ENCODE results near the gene PCDHAC2.

PCDHAC2 gene

GRCh38 chr5:140989254-140990020, 23.2 kb downstream of the PCDHAC2 start:
- no peak for DNase-seq

- no peak for DNase-seq
Observed at GRCh38 chr5:140992828-140993227, 26.6 kb downstream of the PCDHAC2 start.

GRCh38 chr5:140996060-140996459, 29.8 kb downstream of the PCDHAC2 start:
- peak; percentile 57 for DNase-seq

GRCh38 chr5:140998921-140999410, 32.7 kb downstream of the PCDHAC2 start:
- no peak for DNase-seq

GRCh38 chr5:141001446-141001843, 35.2 kb downstream of the PCDHAC2 start:
- no peak for DNase-seq

- DNase-seq: no peak
Observed at GRCh38 chr5:141001844-141002604, 35.7 kb downstream of the PCDHAC2 start.

GRCh38 chr5:141002605-141002965, 36.3 kb downstream of the PCDHAC2 start:
- no peak for DNase-seq

- DNase-seq: peak; percentile 18
Observed at GRCh38 chr5:141003031-141003430, 36.8 kb downstream of the PCDHAC2 start.

GRCh38 chr5:141003791-141004611, 37.7 kb downstream of the PCDHAC2 start:
- peak; percentile 77 for DNase-seq

GRCh38 chr5:141007791-141008190, 41.5 kb downstream of the PCDHAC2 start:
- DNase-seq: no peak

GRCh38 chr5:141010047-141010793, 43.9 kb downstream of the PCDHAC2 start:
- DNase-seq: no peak

GRCh38 chr5:141017943-141018342, 51.7 kb downstream of the PCDHAC2 start:
- DNase-seq: no peak

Measured in NCI-H446 treated with DMSO at 0.1 percent for 48 hours (cell line).